ENCODE results near the gene ASB10.

ASB10 gene

DNA sequence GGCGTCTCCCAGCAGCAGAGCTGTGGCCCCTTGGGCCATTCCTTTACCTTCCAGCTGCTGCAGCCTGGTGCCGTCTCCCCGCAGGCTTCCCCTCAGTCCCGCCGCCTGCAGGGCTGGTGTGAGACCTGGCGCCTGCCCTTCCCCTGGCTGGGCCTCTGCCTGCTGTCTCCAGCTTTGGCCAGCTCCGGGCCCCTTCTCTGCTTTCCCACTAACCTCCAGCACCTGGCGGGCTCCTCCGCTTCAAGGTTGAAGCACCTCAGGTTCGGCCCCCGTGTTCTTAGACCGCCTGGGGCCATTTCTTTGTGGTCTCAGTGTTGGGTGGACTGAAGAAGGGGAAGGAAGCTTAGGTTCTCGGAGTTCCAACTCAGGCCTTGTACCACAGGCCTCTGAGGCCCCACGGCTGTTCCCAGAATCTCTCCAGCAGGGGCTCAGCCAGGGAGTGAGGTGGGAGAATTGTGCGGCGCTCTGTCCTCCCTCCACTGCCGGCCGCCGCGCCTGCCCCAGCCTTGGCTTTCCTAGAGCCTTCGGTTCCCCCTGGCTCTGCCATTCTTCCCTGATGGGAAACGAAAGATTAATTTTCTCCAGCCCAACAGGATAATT is 49.9 kb downstream of the ASB10 start:
- no peak for DNase-seq (ENCODE audit: low read depth)
- TF ChIP-seq, protein P1, sequence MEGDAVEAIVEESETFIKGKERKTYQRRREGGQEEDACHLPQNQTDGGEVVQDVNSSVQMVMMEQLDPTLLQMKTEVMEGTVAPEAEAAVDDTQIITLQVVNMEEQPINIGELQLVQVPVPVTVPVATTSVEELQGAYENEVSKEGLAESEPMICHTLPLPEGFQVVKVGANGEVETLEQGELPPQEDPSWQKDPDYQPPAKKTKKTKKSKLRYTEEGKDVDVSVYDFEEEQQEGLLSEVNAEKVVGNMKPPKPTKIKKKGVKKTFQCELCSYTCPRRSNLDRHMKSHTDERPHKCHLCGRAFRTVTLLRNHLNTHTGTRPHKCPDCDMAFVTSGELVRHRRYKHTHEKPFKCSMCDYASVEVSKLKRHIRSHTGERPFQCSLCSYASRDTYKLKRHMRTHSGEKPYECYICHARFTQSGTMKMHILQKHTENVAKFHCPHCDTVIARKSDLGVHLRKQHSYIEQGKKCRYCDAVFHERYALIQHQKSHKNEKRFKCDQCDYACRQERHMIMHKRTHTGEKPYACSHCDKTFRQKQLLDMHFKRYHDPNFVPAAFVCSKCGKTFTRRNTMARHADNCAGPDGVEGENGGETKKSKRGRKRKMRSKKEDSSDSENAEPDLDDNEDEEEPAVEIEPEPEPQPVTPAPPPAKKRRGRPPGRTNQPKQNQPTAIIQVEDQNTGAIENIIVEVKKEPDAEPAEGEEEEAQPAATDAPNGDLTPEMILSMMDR (conservative IDR thresholded peaks at IDR 0.05; ENCODE audit: low read depth, low read length), result no peak
- no peak overlapping the region for H3K4me3 ChIP-seq (ENCODE audit: low read length)

- H3K4me3 ChIP-seq (ENCODE audit: low read length), result no peak overlapping the region
- no peak for DNase-seq (ENCODE audit: low read depth)
- TF ChIP-seq, protein P1 (conservative IDR thresholded peaks at IDR 0.05; ENCODE audit: low read depth, low read length), result no peak
Observed at GRCh38 chr7:151135866-151136843, 50.9 kb downstream of the ASB10 start.

DNA sequence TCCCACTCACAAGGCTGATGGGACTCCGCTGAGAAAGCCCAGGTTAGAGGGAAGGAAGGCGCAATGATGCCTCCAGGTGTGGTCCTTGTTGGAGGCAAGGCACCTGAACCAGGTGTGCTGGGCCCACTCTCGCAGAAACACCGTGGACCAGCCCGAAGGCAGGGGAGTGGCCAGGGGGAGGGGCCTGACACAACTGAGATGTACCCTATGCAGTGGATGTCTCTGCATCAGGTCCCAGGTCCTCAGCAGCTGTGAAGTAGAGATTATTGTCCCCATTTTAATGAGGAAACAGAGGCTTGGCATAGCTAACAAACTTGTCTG is 51.6 kb downstream of the ASB10 start:
- no peak overlapping the region for H3K4me3 ChIP-seq (ENCODE audit: low read length)
- no peak for DNase-seq (ENCODE audit: low read depth)
- TF ChIP-seq, protein P1 (conservative IDR thresholded peaks at IDR 0.05; ENCODE audit: low read depth, low read length), result no peak

DNA sequence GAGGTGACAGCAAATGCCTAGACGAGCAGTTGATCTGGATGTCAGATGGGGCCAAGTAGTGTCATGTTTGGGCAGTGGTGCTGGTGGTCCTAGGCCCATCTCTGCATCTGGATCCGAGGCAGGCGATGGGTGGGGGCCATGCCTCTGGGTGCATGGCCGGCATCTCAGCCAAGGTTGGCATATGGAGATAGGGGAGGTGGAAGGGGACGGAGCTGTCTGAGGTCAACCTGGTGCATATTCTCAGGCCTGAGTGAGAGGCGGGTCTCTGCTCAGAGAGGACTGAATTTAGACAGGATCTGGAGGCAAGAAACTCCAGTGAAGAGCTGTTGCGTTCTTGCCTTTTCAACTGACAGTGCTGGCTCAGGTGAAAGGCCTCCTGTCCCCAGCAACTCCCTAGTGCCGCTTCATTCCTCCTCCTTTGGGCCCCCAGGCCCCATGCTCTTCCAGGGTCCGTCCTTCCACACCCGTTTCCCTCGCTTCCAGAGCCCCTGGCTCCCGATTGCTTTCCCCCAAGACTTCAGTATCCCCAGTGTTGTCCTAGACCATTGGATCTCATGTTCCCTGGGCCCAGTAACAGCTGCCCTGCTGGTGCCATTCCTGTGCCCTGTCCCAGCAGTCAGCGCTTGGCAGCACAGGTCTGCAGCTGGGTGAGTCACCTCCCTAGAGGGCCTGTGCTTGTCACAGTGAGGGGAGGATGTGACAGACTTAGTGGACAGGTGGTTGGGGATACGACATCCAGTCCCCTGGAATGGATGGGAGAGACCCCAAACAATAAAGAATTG is 52.1 kb downstream of the ASB10 start:
- TF ChIP-seq, protein P1 (conservative IDR thresholded peaks at IDR 0.05; ENCODE audit: low read depth, low read length), result no peak
- H3K4me3 ChIP-seq (ENCODE audit: low read length), result no peak overlapping the region
- DNase-seq (ENCODE audit: low read depth), result no peak

DNA sequence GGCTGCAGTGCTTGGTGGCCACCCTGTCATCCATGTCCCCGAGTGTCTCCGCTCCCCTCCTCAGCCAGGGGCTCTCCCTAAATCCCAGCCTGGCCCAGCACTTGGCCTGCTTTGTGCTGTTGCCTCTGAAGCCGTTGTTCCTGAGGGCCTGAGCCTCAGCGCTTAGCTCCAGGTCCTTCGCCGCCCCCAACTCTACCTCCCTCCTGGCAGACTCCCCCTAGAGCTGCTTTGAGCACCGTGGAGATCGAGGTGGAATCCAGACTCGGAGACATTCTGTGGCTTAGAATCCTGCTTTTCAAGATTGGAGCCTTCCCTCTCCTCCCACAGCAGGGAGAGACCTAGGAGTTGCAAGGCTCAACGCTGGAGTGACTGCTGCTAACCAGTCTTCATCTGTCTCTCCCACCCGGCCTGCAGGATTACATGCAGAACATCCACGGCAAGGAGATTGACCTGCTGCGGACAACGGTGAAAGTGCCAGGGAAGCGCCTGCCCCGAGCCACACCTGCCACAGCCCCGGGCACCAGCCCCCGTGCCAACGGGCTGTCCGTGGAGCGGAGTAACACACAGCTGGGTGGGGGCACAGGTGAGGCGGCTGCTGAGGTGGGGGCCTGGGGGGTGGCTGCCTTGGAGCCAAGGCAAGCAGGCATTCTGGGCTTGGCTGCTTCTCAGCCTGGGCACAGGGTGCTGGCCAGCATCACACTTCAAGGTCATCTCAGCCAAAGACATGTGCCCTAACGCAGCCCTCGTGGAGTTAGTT is 52.9 kb downstream of the ASB10 start:
- DNase-seq (ENCODE audit: low read depth), result no peak
- no peak overlapping the region for H3K4me3 ChIP-seq (ENCODE audit: low read length)
- TF ChIP-seq, protein P1 (conservative IDR thresholded peaks at IDR 0.05; ENCODE audit: low read depth, low read length), result no peak

- TF ChIP-seq, protein P1 (conservative IDR thresholded peaks at IDR 0.05; ENCODE audit: low read depth, low read length), result no peak
- H3K4me3 ChIP-seq (ENCODE audit: low read length), result no peak overlapping the region
- no peak for DNase-seq (ENCODE audit: low read depth)
Observed at GRCh38 chr7:151133266-151133985, 53.6 kb downstream of the ASB10 start.
